HEK293 (cell line): ENCODE data around the gene AKIP1.
A peak's percentile ranks its signal among the peaks of the same experiment; 100 is the strongest.

Source experiments
- BCL11A ChIP-seq: fragments of 450-650 bp; formaldehyde crosslinking; IDR thresholded peaks from 2 replicates; pipeline ENCODE4 v1.5.1; 2016; ENCODE audit warnings: low read depth, missing biosample characterization, missing genetic modification characterization
- FEZF1 ChIP-seq: fragments of 450-650 bp; formaldehyde crosslinking; IDR thresholded peaks from 2 replicates; pipeline ENCODE4 v1.5.1; 2016; ENCODE audit warnings: missing biosample characterization, missing genetic modification characterization
- GLIS1 ChIP-seq: fragments of 450-650 bp; formaldehyde crosslinking; IDR thresholded peaks from 2 replicates; pipeline ENCODE4 v1.5.1; 2016; ENCODE audit warnings: missing biosample characterization, missing genetic modification characterization
- GLIS2 ChIP-seq: fragments of 450-650 bp; formaldehyde crosslinking; IDR thresholded peaks from 2 replicates; pipeline ENCODE4 v1.5.1; 2016; ENCODE audit warnings: missing biosample characterization, missing genetic modification characterization
- HOXD13 ChIP-seq: sonication (generic); formaldehyde crosslinking; IDR thresholded peaks from 2 replicates; pipeline ENCODE4 v1.8.0; 2022; ENCODE audit warnings: missing genetic modification reagents, borderline replicate concordance
- IKZF3 ChIP-seq: fragments of 450-650 bp; IDR thresholded peaks from 2 replicates; pipeline ENCODE4 v1.5.0; 2018; ENCODE audit warnings: missing biosample characterization, mild to moderate bottlenecking, missing genetic modification characterization, moderate library complexity
- OVOL3 ChIP-seq: fragments of 450-650 bp; formaldehyde crosslinking; IDR thresholded peaks from 2 replicates; pipeline ENCODE4 v1.5.1; 2016; ENCODE audit warnings: missing biosample characterization, missing genetic modification characterization
- SCRT2 ChIP-seq: fragments of 450-650 bp; formaldehyde crosslinking; IDR thresholded peaks from 2 replicates; pipeline ENCODE4 v1.5.1; 2016; ENCODE audit warnings: missing biosample characterization, missing genetic modification characterization
- SETDB1 ChIP-seq: IDR thresholded peaks from one replicate; pipeline ENCODE4 v1.6.1; 2017; ENCODE audit warnings: mild to moderate bottlenecking, low read length, moderate library complexity, mixed read lengths; ENCODE audit not compliant: insufficient read length
- ZBTB1 ChIP-seq: fragments of 450-650 bp; formaldehyde crosslinking; IDR thresholded peaks from 2 replicates; pipeline ENCODE4 v1.5.1; 2016; ENCODE audit warnings: missing biosample characterization, missing genetic modification characterization
- ZBTB21 ChIP-seq: fragments of 450-650 bp; formaldehyde crosslinking; IDR thresholded peaks from 2 replicates; pipeline ENCODE4 v1.5.1; 2017; ENCODE audit warnings: missing biosample characterization, missing genetic modification characterization
- ZBTB44 ChIP-seq: fragments of 450-650 bp; IDR thresholded peaks from 2 replicates; pipeline ENCODE4 v1.5.1; 2018; ENCODE audit warnings: missing biosample characterization, mild to moderate bottlenecking, missing genetic modification characterization
- ZBTB48 ChIP-seq: fragments of 450-650 bp; formaldehyde crosslinking; IDR thresholded peaks from 2 replicates; pipeline ENCODE4 v1.5.1; 2016; ENCODE audit warnings: missing biosample characterization, missing genetic modification characterization
- ZFP41 ChIP-seq: fragments of 450-650 bp; formaldehyde crosslinking; IDR thresholded peaks from 2 replicates; pipeline ENCODE4 v1.5.1; 2016; ENCODE audit warnings: missing biosample characterization, missing genetic modification characterization, borderline replicate concordance
- ZIC2 ChIP-seq: fragments of 450-650 bp; formaldehyde crosslinking; IDR thresholded peaks from 2 replicates; pipeline ENCODE4 v1.5.1; 2016; ENCODE audit warnings: missing biosample characterization, missing genetic modification characterization
- ZNF112 ChIP-seq: fragments of 450-650 bp; formaldehyde crosslinking; IDR thresholded peaks from 2 replicates; pipeline ENCODE4 v1.5.0; 2017; ENCODE audit warnings: missing biosample characterization, missing genetic modification characterization
- ZNF140 ChIP-seq: fragments of 450-650 bp; formaldehyde crosslinking; IDR thresholded peaks from 2 replicates; pipeline ENCODE4 v1.5.1; 2016; ENCODE audit warnings: missing biosample characterization, missing genetic modification characterization
- ZNF18 ChIP-seq: fragments of 450-650 bp; formaldehyde crosslinking; IDR thresholded peaks from 2 replicates; pipeline ENCODE4 v1.5.1; 2016; ENCODE audit warnings: missing biosample characterization, missing genetic modification characterization
- ZNF214 ChIP-seq: fragments of 450-650 bp; formaldehyde crosslinking; IDR thresholded peaks from 2 replicates; pipeline ENCODE4 v1.5.1; 2017; ENCODE audit warnings: missing biosample characterization, mild to moderate bottlenecking, missing genetic modification characterization, borderline replicate concordance
- ZNF274 ChIP-seq, 2 experiments: fragments of 200-500 bp in 1 of 2; fragments of 450-650 bp in 1 of 2; sonication (Bioruptor generic) in 1 of 2; formaldehyde crosslinking in 1 of 2; IDR thresholded peaks; 2 replicates each; pipeline versions ENCODE4 v1.5.1 to v1.6.1; 2014 to 2016; ENCODE audit warnings: borderline replicate concordance in 1 of 2, inconsistent platforms in 1 of 2, low read length in 1 of 2, missing biosample characterization in 1 of 2, missing genetic modification characterization in 1 of 2
- ZNF302 ChIP-seq: fragments of 450-650 bp; formaldehyde crosslinking; IDR thresholded peaks from 2 replicates; pipeline ENCODE4 v1.5.1; 2016; ENCODE audit warnings: missing biosample characterization, missing genetic modification characterization, low read depth
- ZNF341 ChIP-seq: fragments of 450-650 bp; formaldehyde crosslinking; IDR thresholded peaks from 2 replicates; pipeline ENCODE4; 2016; ENCODE audit warnings: low read depth, missing biosample characterization, missing genetic modification characterization
- ZNF354C ChIP-seq: fragments of 450-650 bp; formaldehyde crosslinking; IDR thresholded peaks from 2 replicates; pipeline ENCODE4 v1.5.1; 2016; ENCODE audit warnings: missing biosample characterization, missing genetic modification characterization, low read depth, borderline replicate concordance
- ZNF416 ChIP-seq: fragments of 450-650 bp; formaldehyde crosslinking; IDR thresholded peaks from 2 replicates; pipeline ENCODE4 v1.5.1; 2016; ENCODE audit warnings: missing biosample characterization, missing genetic modification characterization
- ZNF473 ChIP-seq: fragments of 450-650 bp; formaldehyde crosslinking; IDR thresholded peaks from 2 replicates; pipeline ENCODE4 v1.5.1; 2017; ENCODE audit warnings: missing biosample characterization, missing genetic modification characterization
- ZNF548 ChIP-seq: fragments of 450-650 bp; formaldehyde crosslinking; IDR thresholded peaks from 2 replicates; pipeline ENCODE4 v1.5.1; 2016; ENCODE audit warnings: missing biosample characterization, missing genetic modification characterization
- ZNF571 ChIP-seq: fragments of 450-650 bp; formaldehyde crosslinking; IDR thresholded peaks from 2 replicates; pipeline ENCODE4 v1.5.0; 2017; ENCODE audit warnings: missing biosample characterization, missing genetic modification characterization
- ZNF623 ChIP-seq: fragments of 450-650 bp; formaldehyde crosslinking; IDR thresholded peaks from 2 replicates; pipeline ENCODE4 v1.5.1; 2016; ENCODE audit warnings: missing biosample characterization, missing genetic modification characterization
- ZNF777 ChIP-seq: fragments of 450-650 bp; formaldehyde crosslinking; IDR thresholded peaks from 2 replicates; pipeline ENCODE4 v1.5.1; 2017; ENCODE audit warnings: missing biosample characterization, missing genetic modification characterization, borderline replicate concordance
- ZNF791 ChIP-seq: fragments of 450-650 bp; formaldehyde crosslinking; IDR thresholded peaks from 2 replicates; pipeline ENCODE4 v1.5.1; 2016; ENCODE audit warnings: missing biosample characterization, missing genetic modification characterization
- ZSCAN30 ChIP-seq: fragments of 450-650 bp; IDR thresholded peaks from 2 replicates; pipeline ENCODE4 v1.5.1; 2018; ENCODE audit warnings: missing biosample characterization, mild to moderate bottlenecking, missing genetic modification characterization, moderate library complexity
- TF ChIP-seq, protein P1 (sequence below): fragments of 450-650 bp; formaldehyde crosslinking; IDR thresholded peaks from 2 replicates; pipeline ENCODE4 v1.5.1; 2016; ENCODE audit warnings: missing biosample characterization, missing genetic modification characterization
- TF ChIP-seq, protein P2 (sequence below): fragments of 450-650 bp; formaldehyde crosslinking; optimal IDR thresholded peaks from 2 replicates; pipeline ENCODE3; 2016; ENCODE audit warnings: missing biosample characterization, mild to moderate bottlenecking, missing genetic modification characterization
- TF ChIP-seq, protein P3 (sequence below): fragments of 450-650 bp; formaldehyde crosslinking; IDR thresholded peaks from 2 replicates; pipeline ENCODE4 v1.5.1; 2017; ENCODE audit warnings: missing biosample characterization, missing genetic modification characterization

Gene AKIP1

GRCh38 chr11:8911029-8911823 lies at the start of gene AKIP1 (continued):
- TF ChIP-seq FEZF1 (tag by site-specific recombination) (no peak), ZNF473 (no peak), ZNF112 (no peak), HOXD13 (no peak), ZNF777 (tag by site-specific recombination) (peak; percentile 84), ZNF548 (no peak), ZNF341 (tag by site-specific recombination) (peak; percentile 99), ZNF623 (tag by site-specific recombination) (no peak), ZBTB21 (tag by site-specific recombination) (no peak), SCRT2 (tag by site-specific recombination) (no peak), BCL11A (tag by site-specific recombination) (no peak), ZNF354C (no peak), ZNF214 (no peak), ZSCAN30 (tag by site-specific recombination) (0 out of 2 replicates have a peak, but pooled peaks have one; percentile 23), ZNF18 (tag by site-specific recombination) (no peak), ZBTB1 (tag by site-specific recombination) (no peak), ZNF571 (no peak), ZIC2 (peak; percentile 89), GLIS1 (tag by site-specific recombination) (peak; percentile 78), ZBTB44 (tag by site-specific recombination) (no peak), ZNF274 (IDR thresholded peaks at IDR 0.05; ENCODE audit: low read length) (no peak), ZNF274 (tag by site-specific recombination; IDR thresholded peaks at IDR 0.05; ENCODE audit: borderline replicate concordance) (no peak), ZNF416 (tag by site-specific recombination) (no peak), OVOL3 (tag by site-specific recombination) (peak; percentile 56; the same call in 1 of the 2 replicates), ZFP41 (tag by site-specific recombination) (no peak), ZBTB48 (tag by site-specific recombination) (peak; percentile 99), GLIS2 (peak; percentile 98), IKZF3 (peak; percentile 99), ZNF140 (tag by site-specific recombination) (no peak), ZNF791 (tag by site-specific recombination) (no peak), ZNF302 (no peak), SETDB1 (no peak)
- TF ChIP-seq, protein P1, sequence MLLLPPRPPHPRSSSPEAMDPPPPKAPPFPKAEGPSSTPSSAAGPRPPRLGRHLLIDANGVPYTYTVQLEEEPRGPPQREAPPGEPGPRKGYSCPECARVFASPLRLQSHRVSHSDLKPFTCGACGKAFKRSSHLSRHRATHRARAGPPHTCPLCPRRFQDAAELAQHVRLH (tag by site-specific recombination) = no peak
- TF ChIP-seq, protein P2, sequence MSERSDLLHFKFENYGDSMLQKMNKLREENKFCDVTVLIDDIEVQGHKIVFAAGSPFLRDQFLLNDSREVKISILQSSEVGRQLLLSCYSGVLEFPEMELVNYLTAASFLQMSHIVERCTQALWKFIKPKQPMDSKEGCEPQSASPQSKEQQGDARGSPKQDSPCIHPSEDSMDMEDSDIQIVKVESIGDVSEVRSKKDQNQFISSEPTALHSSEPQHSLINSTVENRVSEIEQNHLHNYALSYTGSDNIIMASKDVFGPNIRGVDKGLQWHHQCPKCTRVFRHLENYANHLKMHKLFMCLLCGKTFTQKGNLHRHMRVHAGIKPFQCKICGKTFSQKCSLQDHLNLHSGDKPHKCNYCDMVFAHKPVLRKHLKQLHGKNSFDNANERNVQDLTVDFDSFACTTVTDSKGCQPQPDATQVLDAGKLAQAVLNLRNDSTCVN = peak; percentile 54
- TF ChIP-seq, protein P3, sequence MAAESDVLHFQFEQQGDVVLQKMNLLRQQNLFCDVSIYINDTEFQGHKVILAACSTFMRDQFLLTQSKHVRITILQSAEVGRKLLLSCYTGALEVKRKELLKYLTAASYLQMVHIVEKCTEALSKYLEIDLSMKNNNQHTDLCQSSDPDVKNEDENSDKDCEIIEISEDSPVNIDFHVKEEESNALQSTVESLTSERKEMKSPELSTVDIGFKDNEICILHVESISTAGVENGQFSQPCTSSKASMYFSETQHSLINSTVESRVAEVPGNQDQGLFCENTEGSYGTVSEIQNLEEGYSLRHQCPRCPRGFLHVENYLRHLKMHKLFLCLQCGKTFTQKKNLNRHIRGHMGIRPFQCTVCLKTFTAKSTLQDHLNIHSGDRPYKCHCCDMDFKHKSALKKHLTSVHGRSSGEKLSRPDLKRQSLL (tag by site-specific recombination) = peak; percentile 67; the same call in 1 of the 2 replicates
